WTC11 (cell line): ENCODE results near the gene NKIRAS2.

Experiments
- E2F4 ChIP-seq: sonication (generic); formaldehyde crosslinking; IDR thresholded peaks from 2 replicates; pipeline ENCODE4 v1.8.1; 2022; ENCODE audit warnings: low read depth, mild to moderate bottlenecking, moderate library complexity, missing genetic modification reagents, borderline replicate concordance
- ELF4 ChIP-seq: sonication (generic); formaldehyde crosslinking; IDR thresholded peaks from 2 replicates; pipeline ENCODE4 v1.8.1; 2022; ENCODE audit warnings: low read depth, mild to moderate bottlenecking, moderate library complexity, missing genetic modification reagents
- FOXP4 ChIP-seq: sonication (generic); formaldehyde crosslinking; IDR thresholded peaks from 2 replicates; pipeline ENCODE4 v1.8.0; 2022; ENCODE audit warnings: mild to moderate bottlenecking, missing genetic modification reagents
- MAX ChIP-seq: sonication (generic); formaldehyde crosslinking; IDR thresholded peaks from 2 replicates; pipeline ENCODE4 v1.8.0; 2022; ENCODE audit warnings: mild to moderate bottlenecking, missing genetic modification reagents
- PRRX2 ChIP-seq: fragments of 250-450 bp; sonication (Bioruptor Pico); IDR thresholded peaks from 2 replicates; pipeline ENCODE4 v1.8.0; 2021; ENCODE audit warnings: mild to moderate bottlenecking
- SMAD3 ChIP-seq: sonication (generic); formaldehyde crosslinking; IDR thresholded peaks from 2 replicates; pipeline ENCODE4 v1.8.0; 2022; ENCODE audit warnings: missing genetic modification reagents, mild to moderate bottlenecking, borderline replicate concordance
- ZNF232 ChIP-seq: sonication (generic); formaldehyde crosslinking; IDR thresholded peaks from 2 replicates; pipeline ENCODE4 v1.8.0; 2022; ENCODE audit warnings: mild to moderate bottlenecking, missing genetic modification reagents
- ZNF416 ChIP-seq: fragments of 250-450 bp; sonication (Bioruptor Pico); IDR thresholded peaks from 2 replicates; pipeline ENCODE4 v1.9.0; 2021; ENCODE audit warnings: mild to moderate bottlenecking, inconsistent platforms
- TF ChIP-seq, protein P1 (sequence below): fragments of 200-600 bp; IDR thresholded peaks from 2 replicates; pipeline ENCODE4 v1.8.0; 2022; ENCODE audit warnings: antibody characterized with exemption
- TF ChIP-seq, protein P2 (sequence below): sonication (generic); formaldehyde crosslinking; IDR thresholded peaks from 2 replicates; pipeline ENCODE4 v1.8.1; 2023; ENCODE audit warnings: mild to moderate bottlenecking, missing genetic modification reagents, moderate library complexity

- TF ChIP-seq, protein P1, sequence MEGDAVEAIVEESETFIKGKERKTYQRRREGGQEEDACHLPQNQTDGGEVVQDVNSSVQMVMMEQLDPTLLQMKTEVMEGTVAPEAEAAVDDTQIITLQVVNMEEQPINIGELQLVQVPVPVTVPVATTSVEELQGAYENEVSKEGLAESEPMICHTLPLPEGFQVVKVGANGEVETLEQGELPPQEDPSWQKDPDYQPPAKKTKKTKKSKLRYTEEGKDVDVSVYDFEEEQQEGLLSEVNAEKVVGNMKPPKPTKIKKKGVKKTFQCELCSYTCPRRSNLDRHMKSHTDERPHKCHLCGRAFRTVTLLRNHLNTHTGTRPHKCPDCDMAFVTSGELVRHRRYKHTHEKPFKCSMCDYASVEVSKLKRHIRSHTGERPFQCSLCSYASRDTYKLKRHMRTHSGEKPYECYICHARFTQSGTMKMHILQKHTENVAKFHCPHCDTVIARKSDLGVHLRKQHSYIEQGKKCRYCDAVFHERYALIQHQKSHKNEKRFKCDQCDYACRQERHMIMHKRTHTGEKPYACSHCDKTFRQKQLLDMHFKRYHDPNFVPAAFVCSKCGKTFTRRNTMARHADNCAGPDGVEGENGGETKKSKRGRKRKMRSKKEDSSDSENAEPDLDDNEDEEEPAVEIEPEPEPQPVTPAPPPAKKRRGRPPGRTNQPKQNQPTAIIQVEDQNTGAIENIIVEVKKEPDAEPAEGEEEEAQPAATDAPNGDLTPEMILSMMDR, result no peak
- TF ChIP-seq ZNF232 (no peak), ELF4 (CRISPR knock-in tag) (no peak), MAX (CRISPR knock-in tag) (no peak), FOXP4 (no peak), SMAD3 (CRISPR knock-in tag) (no peak), ZNF416 (CRISPR knock-in tag) (no peak), PRRX2 (CRISPR knock-in tag) (no peak), E2F4 (CRISPR knock-in tag) (no peak)
- TF ChIP-seq, protein P2, sequence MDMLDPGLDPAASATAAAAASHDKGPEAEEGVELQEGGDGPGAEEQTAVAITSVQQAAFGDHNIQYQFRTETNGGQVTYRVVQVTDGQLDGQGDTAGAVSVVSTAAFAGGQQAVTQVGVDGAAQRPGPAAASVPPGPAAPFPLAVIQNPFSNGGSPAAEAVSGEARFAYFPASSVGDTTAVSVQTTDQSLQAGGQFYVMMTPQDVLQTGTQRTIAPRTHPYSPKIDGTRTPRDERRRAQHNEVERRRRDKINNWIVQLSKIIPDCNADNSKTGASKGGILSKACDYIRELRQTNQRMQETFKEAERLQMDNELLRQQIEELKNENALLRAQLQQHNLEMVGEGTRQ (CRISPR knock-in tag), result no peak
Observed at GRCh38 chr17:42010898-42011516, 8.9 kb upstream of the NKIRAS2 start.
